Fibroblast of mammary gland (primary cell): ENCODE results near the gene EYA2.
A peak's percentile ranks its signal among the peaks of the same experiment; 100 is the strongest.
"Not testable (repeated sequence)": the region's sequence is repeated elsewhere in the genome, so short reads cannot be mapped to it uniquely, and the experiment has no call there.

Experiments
- DNase-seq: peaks from one replicate; pipeline ENCODE4 v3.0.0-alpha.2; 2010; ENCODE audit warnings: low read depth
- H3K4me3 ChIP-seq: 2 replicates; pipeline ENCODE4 v1.5.1; 2011; ENCODE audit warnings: low read depth, mild to moderate bottlenecking, low read length, moderate library complexity; ENCODE audit not compliant: control insufficient read depth
- CTCF ChIP-seq: conservative IDR thresholded peaks from 2 replicates; pipeline ENCODE4 v1.5.1; 2011; ENCODE audit warnings: low read depth, low read length, inconsistent platforms; ENCODE audit not compliant: control insufficient read depth, insufficient read depth

Gene EYA2

DNA sequence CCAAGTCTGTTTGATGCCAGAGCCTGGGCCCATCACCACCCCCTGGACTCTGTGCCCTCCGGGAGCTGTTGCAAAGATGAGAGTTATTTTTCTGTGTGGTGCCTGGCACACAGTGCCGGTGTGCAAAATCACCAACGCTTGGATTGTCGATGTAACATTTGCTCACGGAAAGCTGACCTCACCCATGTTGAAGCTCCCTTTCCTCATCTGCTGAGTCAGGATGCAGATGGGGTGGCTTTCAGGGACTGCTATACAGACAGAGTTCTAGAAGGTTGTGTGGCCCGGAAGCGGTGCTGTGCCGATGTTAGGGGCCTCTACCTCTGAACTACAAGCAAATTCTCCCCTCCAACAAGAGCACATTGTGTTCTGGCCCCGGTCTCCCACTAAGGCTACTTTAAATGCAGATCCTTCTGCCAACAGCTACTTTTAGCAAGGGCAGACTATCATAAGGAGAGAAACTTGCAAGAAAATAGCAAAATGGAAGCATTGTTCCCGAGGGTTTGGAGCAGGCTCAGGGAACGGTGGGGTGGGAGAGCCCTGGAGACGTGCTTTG is 34.0 kb downstream of the EYA2 start:
- H3K4me3 ChIP-seq, result no peak overlapping the region
- TF ChIP-seq CTCF, result no peak
- DNase-seq, result peak; percentile 42

GRCh38 chr20:46929902-46930301 is 35.3 kb downstream of the EYA2 start:
- TF ChIP-seq CTCF, result no peak
- H3K4me3 ChIP-seq, result no peak overlapping the region
- no peak for DNase-seq

GRCh38 chr20:46930640-46931339 is 36.1 kb downstream of the EYA2 start:
- no peak overlapping the region for H3K4me3 ChIP-seq
- DNase-seq, result no peak
- no peak for TF ChIP-seq CTCF

- TF ChIP-seq CTCF, result no peak
- peak; percentile 84 for DNase-seq
- H3K4me3 ChIP-seq, result no peak overlapping the region
Measured at GRCh38 chr20:46931699-46932098, 37.1 kb downstream of the EYA2 start.

- not testable (repeated sequence) for H3K4me3 ChIP-seq
- peak; percentile 47 for DNase-seq
Measured at GRCh38 chr20:46932439-46932838, 37.8 kb downstream of the EYA2 start.

DNA sequence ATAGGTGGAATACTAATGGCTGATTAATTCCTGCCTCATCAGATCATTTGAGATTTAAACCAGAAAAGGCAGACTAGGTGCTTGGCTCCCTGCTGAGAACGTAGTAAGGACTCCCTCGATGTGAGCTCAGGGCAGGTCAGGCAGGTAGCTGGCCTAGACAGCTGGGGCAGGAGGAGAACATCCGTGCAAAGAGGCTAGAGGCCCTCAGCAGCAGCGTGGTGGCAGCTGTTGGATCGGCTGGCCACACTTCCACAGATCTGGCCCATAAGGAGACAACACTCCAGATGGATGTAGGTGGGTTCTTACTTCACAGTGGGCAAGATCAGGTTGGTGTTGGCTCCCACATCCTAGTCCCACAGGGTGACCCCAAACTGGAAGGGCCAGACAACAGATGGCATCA is 38.5 kb downstream of the EYA2 start:
- DNase-seq, result no peak
- H3K4me3 ChIP-seq, result no peak overlapping the region
- TF ChIP-seq CTCF, result no peak

- no peak for TF ChIP-seq CTCF
- DNase-seq, result no peak
- H3K4me3 ChIP-seq, result no peak overlapping the region
Measured at GRCh38 chr20:46934746-46935287, 40.2 kb downstream of the EYA2 start.
